ENCODE results near the gene RNF157. TPM values are rescaled to one million over a fixed set of nuclear protein-coding genes. Genes with fewer than 3 reads are reported as not detected.

Gene RNF157
- 8.0 to 10.1 TPM (median 8.6 TPM) in 5 replicates for total RNA-seq (2022; extraction: Qiagen RNA extraction; ENCODE audit: low read depth)

DNA sequence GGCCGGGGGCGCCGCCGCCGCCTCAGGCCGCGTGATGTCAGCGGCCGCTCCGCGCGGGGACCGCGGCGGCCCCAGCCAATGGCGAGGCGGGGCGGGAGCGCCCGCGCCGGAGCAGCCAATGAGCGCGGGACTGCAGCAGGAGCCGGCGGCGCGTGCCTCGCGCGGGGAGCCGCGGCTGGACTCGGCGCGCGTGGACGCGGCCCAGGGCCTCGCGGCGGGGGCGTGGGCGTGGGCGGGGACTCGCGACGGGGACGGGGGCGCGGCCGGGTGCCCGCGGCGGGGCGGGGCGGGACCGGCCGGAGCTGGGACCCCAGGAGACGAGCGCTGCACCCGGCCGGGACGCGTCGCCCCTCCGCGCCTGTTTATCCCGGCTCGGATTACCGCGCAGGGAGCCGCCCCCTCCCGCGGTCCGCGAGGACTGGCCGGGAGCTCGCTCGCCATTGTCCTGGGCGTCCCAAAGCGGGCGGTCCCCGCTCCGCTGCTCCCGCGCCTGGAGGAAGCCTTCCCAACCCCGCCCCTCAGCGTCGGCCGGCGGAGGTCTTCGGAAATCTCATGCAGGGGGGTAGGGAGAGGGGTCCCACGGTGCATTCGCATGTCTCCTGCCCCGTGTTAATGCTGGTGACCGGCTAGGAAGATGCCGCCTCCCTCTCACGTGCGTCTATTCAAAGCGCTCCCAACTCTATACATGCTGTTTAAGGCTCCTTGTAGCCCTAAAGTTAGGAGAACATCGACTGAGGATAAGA, at the start of gene RNF157:
Gene RNF157, minus strand, starts transcription at position 33 of the 743 bp plus-strand sequence. CDS start 253 bp downstream, outside the sequence.

DNA sequence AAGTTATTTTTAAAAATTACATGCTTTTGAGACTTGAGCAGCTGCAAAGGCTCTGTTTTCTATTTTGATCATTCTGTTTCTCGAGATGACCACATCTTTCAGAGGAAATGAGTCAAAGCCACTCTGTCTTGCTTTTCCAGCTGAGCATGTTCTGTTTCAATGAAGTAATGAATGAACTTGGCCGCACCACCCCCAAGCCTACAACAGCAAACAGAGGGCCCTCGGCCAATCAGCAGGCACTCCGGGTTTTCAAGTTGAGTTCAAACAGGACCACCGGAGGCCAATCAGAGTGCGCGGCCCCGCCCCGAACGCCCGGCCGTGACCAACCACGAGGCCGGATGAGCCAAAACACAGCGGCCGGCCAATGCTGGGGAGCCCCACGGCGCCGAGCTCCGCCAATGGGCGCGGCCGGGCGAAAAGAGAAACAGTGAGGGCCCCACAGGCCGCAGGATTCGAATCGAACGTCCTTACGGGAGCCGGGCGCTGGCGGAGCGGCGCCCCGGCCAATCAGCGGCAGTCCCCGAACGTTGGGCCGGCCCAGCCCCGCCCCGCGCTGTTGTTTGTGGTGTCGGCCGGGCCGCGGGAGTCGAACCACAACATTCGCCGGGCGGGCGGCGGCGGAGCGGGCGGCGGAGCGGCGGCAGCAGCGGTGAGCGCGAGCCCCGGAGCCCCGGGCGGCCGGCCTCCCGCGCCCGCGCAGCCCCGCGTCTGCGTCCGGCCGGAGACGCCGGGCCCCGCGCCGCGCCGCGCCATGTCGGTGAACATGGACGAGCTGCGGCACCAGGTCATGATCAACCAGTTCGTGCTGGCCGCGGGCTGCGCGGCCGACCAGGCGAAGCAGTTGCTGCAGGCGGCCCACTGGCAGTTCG, 24.7 kb upstream of the RNF157 start, which contains the start of gene UBALD2:
Gene UBALD2, plus strand, starts transcription at position 594 of the 869 bp plus-strand sequence. Its CDS starts 158 bp downstream, at position 752.

GRCh38 chr17:76141212-76142038, 98.9 kb downstream of the RNF157 start, which contains the start of gene FOXJ1:
Gene FOXJ1, minus strand, starts transcription at chr17:76141245. Its CDS starts 850 bp downstream, at chr17:76140395.

GRCh38 chr17:76103274-76104139, 136.8 kb downstream of the RNF157 start, which contains the start of gene EXOC7:
Gene EXOC7, minus strand, starts transcription at chr17:76103787. Its CDS starts 95 bp downstream, at chr17:76103692.

Other genes starting within 250 kb of the RNF157 start
- 3.6 to 5.9 TPM (median 5.2 TPM) in 5 replicates for gene CDK3, start 239.6 kb downstream of the RNF157 start, total RNA-seq (2022; extraction: Qiagen RNA extraction; ENCODE audit: low read depth)
- gene EVPL, start 213.2 kb downstream of the RNF157 start, total RNA-seq (2022; extraction: Qiagen RNA extraction; ENCODE audit: low read depth): 10.2 to 22.7 TPM (median 18.4 TPM) in 5 replicates
- 74.3 to 88.7 TPM (median 83.4 TPM) in 5 replicates for gene SRP68, start 168.0 kb downstream of the RNF157 start, total RNA-seq (2022; extraction: Qiagen RNA extraction; ENCODE audit: low read depth)
- 0.27 to 2.0 TPM (median 1.7 TPM) in 5 replicates for gene GALR2, start 165.7 kb downstream of the RNF157 start, total RNA-seq (2022; extraction: Qiagen RNA extraction; ENCODE audit: low read depth)
- 0.18 to 0.84 TPM (median 0.26 TPM) in 5 replicates for gene ZACN, start 161.3 kb downstream of the RNF157 start, total RNA-seq (2022; extraction: Qiagen RNA extraction; ENCODE audit: low read depth)
- gene EXOC7, start 136.7 kb downstream of the RNF157 start, total RNA-seq (2022; extraction: Qiagen RNA extraction; ENCODE audit: low read depth): 54.8 to 70.2 TPM (median 67.2 TPM) in 5 replicates
- 0.38 to 0.71 TPM (median 0.55 TPM) in 5 replicates for gene FOXJ1, start 99.2 kb downstream of the RNF157 start, total RNA-seq (2022; extraction: Qiagen RNA extraction; ENCODE audit: low read depth)
- 47.5 to 118 TPM (median 102 TPM) in 5 replicates for gene UBALD2, start 24.9 kb upstream of the RNF157 start, total RNA-seq (2022; extraction: Qiagen RNA extraction; ENCODE audit: low read depth)
- 0.31 to 1.5 TPM (median 1.4 TPM) in 5 replicates for gene QRICH2, start 67.8 kb upstream of the RNF157 start, total RNA-seq (2022; extraction: Qiagen RNA extraction; ENCODE audit: low read depth)
- 54.1 to 68.2 TPM (median 61.5 TPM) in 5 replicates for gene PRPSAP1, start 113.4 kb upstream of the RNF157 start, total RNA-seq (2022; extraction: Qiagen RNA extraction; ENCODE audit: low read depth)
- gene SPHK1, start 144.1 kb upstream of the RNF157 start, total RNA-seq (2022; extraction: Qiagen RNA extraction; ENCODE audit: low read depth): 31.3 to 55.5 TPM (median 45.6 TPM) in 5 replicates
- gene UBE2O, start 212.7 kb upstream of the RNF157 start, total RNA-seq (2022; extraction: Qiagen RNA extraction; ENCODE audit: low read depth): 20.6 to 35.0 TPM (median 33.9 TPM) in 5 replicates
- 0.29 to 0.51 TPM (median 0.37 TPM) in 4 of 5 replicates, not detected in the other for gene AANAT, start 227.1 kb upstream of the RNF157 start, total RNA-seq (2022; extraction: Qiagen RNA extraction; ENCODE audit: low read depth)